Suprapubic skin (tissue), 4 donors: ENCODE measurements around the gene BDKRB1. TPM values are rescaled to one million over a fixed set of nuclear protein-coding genes. Genes with fewer than 3 reads are reported as not detected.

ENCODE experiments used
- DNase-seq, 2 donors: peaks; one replicate each; pipeline ENCODE4 v3.0.0-alpha.2; 2019; ENCODE audit warnings: low spot score in 2 of 2
- H3K27ac ChIP-seq: fragments of 200-600 bp; sonication (generic); one replicate; pipeline ENCODE4 v1.5.1; 2019
- H3K27me3 ChIP-seq: fragments of 200-600 bp; sonication (generic); one replicate; pipeline ENCODE4 v1.5.1; 2019
- H3K36me3 ChIP-seq: fragments of 200-600 bp; sonication (generic); one replicate; pipeline ENCODE4 v1.5.1; 2019
- H3K4me1 ChIP-seq: fragments of 200-600 bp; sonication (generic); one replicate; pipeline ENCODE4 v1.5.1; 2019
- H3K4me3 ChIP-seq: fragments of 200-600 bp; sonication (generic); one replicate; pipeline ENCODE4 v1.5.1; 2019; ENCODE audit warnings: mild to moderate bottlenecking
- H3K9me3 ChIP-seq: fragments of 200-600 bp; sonication (generic); one replicate; pipeline ENCODE4 v1.5.1; 2019
- EP300 ChIP-seq: sonication (generic); formaldehyde crosslinking; IDR thresholded peaks from one replicate; pipeline ENCODE4 v1.6.1; 2017; ENCODE audit warnings: antibody characterized with exemption
- POLR2A ChIP-seq, 2 donors: fragments of 450-650 bp; IDR thresholded peaks; one replicate each; pipeline ENCODE4 v1.6.1; 2017; ENCODE audit warnings: antibody characterized with exemption in 2 of 2, mild to moderate bottlenecking in 2 of 2, moderate library complexity in 2 of 2
- POLR2AphosphoS5 ChIP-seq, 3 donors: sonication (generic); formaldehyde crosslinking; IDR thresholded peaks; one replicate each; pipeline ENCODE4 v1.6.1; 2017; ENCODE audit warnings: antibody characterized with exemption in 3 of 3
- WGBS: methylation state at CpG from one replicate; pipeline ENCODE4 v1.1.5; 2018; 5-methylcytosine and 5-hydroxymethylcytosine counted together
- total RNA-seq, 4 donors: library from RNA; depleted of rRNA; stranded (reverse); fragments of >200 nt; gene quantifications; one replicate each; pipeline ENCODE4 v1.1.0, GENCODE V29; 2016
- TF ChIP-seq, protein P1 (sequence below), 2 donors: fragments of 200-600 bp in 1 of 2; fragments of 450-650 bp in 1 of 2; sonication (generic) in 1 of 2; IDR thresholded peaks; one replicate each; pipeline ENCODE4 v1.5.1; 2016 to 2019; ENCODE audit warnings: antibody characterized with exemption in 2 of 2, mild to moderate bottlenecking in 1 of 2, moderate library complexity in 1 of 2

The BDKRB1 gene
- total RNA-seq, 4 donors from 2014 or later: 2.6 to 6.5 (median 4.1) TPM

DNA sequence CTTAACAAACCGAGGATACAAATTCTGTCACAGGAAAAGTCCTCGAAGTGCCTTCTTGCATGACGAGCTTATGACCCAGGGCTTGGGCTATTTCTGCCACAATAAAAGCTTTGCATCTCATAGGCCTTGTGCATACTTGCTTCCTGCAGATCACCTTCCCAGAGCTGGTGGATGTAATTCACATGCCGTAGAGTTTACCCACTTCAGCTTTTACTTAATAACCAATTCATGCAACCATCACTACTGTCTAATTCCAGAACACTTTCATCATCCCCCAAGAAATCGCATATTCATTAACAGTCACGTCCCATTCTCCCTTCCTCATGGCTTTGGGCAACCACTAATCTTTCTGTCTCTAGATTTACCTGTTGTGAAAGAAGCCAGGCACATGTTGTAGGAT, 9.0 kb upstream of the BDKRB1 start:
- TF ChIP-seq POLR2AphosphoS5 (IDR thresholded peaks at IDR 0.05) (no peak), EP300 (no peak), POLR2A (IDR thresholded peaks at IDR 0.05) (no peak)
- TF ChIP-seq, protein P1, sequence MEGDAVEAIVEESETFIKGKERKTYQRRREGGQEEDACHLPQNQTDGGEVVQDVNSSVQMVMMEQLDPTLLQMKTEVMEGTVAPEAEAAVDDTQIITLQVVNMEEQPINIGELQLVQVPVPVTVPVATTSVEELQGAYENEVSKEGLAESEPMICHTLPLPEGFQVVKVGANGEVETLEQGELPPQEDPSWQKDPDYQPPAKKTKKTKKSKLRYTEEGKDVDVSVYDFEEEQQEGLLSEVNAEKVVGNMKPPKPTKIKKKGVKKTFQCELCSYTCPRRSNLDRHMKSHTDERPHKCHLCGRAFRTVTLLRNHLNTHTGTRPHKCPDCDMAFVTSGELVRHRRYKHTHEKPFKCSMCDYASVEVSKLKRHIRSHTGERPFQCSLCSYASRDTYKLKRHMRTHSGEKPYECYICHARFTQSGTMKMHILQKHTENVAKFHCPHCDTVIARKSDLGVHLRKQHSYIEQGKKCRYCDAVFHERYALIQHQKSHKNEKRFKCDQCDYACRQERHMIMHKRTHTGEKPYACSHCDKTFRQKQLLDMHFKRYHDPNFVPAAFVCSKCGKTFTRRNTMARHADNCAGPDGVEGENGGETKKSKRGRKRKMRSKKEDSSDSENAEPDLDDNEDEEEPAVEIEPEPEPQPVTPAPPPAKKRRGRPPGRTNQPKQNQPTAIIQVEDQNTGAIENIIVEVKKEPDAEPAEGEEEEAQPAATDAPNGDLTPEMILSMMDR (IDR thresholded peaks at IDR 0.05): no peak
- no peaks in the 10 kb centered on the region for H3K9me3 ChIP-seq
- no peak overlapping the region for H3K27ac ChIP-seq
- H3K36me3 ChIP-seq: no peaks in the 10 kb centered on the region
- WGBS: 87% methylated on average over 6 of the region's 6 CpGs
- H3K27me3 ChIP-seq: no peaks in the 10 kb centered on the region
- no peaks in the 10 kb centered on the region for H3K4me1 ChIP-seq
- no peak for DNase-seq
- H3K4me3 ChIP-seq: no peak overlapping the region

DNA sequence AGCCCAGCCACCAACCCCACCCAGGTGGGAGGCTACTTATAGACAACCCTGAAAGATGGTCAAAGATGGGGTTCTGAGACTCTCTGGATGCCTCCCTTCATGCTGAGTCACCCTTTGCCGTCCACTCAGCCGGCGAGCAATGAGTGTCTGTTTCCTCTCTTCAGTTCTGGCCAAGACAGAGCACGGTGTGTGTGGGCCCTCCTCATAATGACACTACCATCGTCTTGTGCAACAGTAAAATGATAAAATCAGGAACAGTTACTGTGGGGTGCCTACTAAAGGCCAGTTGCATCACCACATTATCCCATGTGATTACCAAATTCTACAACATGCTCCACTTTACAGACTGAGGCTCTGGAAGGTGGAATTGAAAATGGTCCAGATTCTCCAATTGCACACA, 7.0 kb upstream of the BDKRB1 start:
- Histone ChIP-seq H3K27me3 (no peaks in the 10 kb centered on the region), H3K9me3 (no peaks in the 10 kb centered on the region), H3K4me1 (no peaks in the 10 kb centered on the region), H3K27ac (no peak overlapping the region), H3K4me3 (no peak overlapping the region), H3K36me3 (no peaks in the 10 kb centered on the region)
- TF ChIP-seq POLR2A (IDR thresholded peaks at IDR 0.05) (no peak), POLR2AphosphoS5 (IDR thresholded peaks at IDR 0.05) (peak in 2 of 3 donors; percentile 63 to 86)
- no peak for DNase-seq
- WGBS: 77% methylated on average over 5 of the region's 5 CpGs

- 60% methylated on average over 3 of the region's 3 CpGs for WGBS
- Histone ChIP-seq H3K27ac (no peak overlapping the region), H3K27me3 (no peaks in the 10 kb centered on the region), H3K9me3 (no peaks in the 10 kb centered on the region), H3K4me3 (no peak overlapping the region), H3K4me1 (peaks cover 4% of the 10 kb centered on the region), H3K36me3 (no peaks in the 10 kb centered on the region)
- no peak for DNase-seq
- TF ChIP-seq POLR2A (IDR thresholded peaks at IDR 0.05) (no peak), EP300 (no peak), POLR2AphosphoS5 (IDR thresholded peaks at IDR 0.05) (no peak)
- TF ChIP-seq, protein P1 (IDR thresholded peaks at IDR 0.05): no peak
These were observed 5.5 kb upstream of the BDKRB1 start for GRCh38 chr14:96250485-96250884.

- no peaks in the 10 kb centered on the region for H3K9me3 ChIP-seq
- H3K36me3 ChIP-seq: no peaks in the 10 kb centered on the region
- peaks cover 16% of the 10 kb centered on the region for H3K4me1 ChIP-seq
- 77% methylated on average over 4 of the region's 4 CpGs for WGBS
- no peak overlapping the region for H3K27ac ChIP-seq
- no peaks in the 10 kb centered on the region for H3K27me3 ChIP-seq
- TF ChIP-seq POLR2AphosphoS5 (IDR thresholded peaks at IDR 0.05) (no peak), EP300 (no peak), POLR2A (IDR thresholded peaks at IDR 0.05) (no peak)
- TF ChIP-seq, protein P1 (IDR thresholded peaks at IDR 0.05): no peak
- no peak for DNase-seq
- no peak overlapping the region for H3K4me3 ChIP-seq
These were observed 4.3 kb upstream of the BDKRB1 start for GRCh38 chr14:96251656-96252155.

- TF ChIP-seq EP300: no peak
- TF ChIP-seq POLR2AphosphoS5 (IDR thresholded peaks at IDR 0.05): no peak
- TF ChIP-seq, protein P1 (IDR thresholded peaks at IDR 0.05): no peak
- TF ChIP-seq POLR2A (IDR thresholded peaks at IDR 0.05): no peak
- H3K9me3 ChIP-seq: no peaks in the 10 kb centered on the region
- H3K27ac ChIP-seq: no peak overlapping the region
- peaks cover 17% of the 10 kb centered on the region for H3K4me1 ChIP-seq
- WGBS: 88% methylated on average over 18 of the region's 19 CpGs
- no peak overlapping the region for H3K4me3 ChIP-seq
- no peaks in the 10 kb centered on the region for H3K36me3 ChIP-seq
- DNase-seq: no peak
- no peaks in the 10 kb centered on the region for H3K27me3 ChIP-seq
These were observed 3.5 kb upstream of the BDKRB1 start for GRCh38 chr14:96252323-96252998.
